ENCODE data around the gene SEMA6B.

The SEMA6B gene

DNA sequence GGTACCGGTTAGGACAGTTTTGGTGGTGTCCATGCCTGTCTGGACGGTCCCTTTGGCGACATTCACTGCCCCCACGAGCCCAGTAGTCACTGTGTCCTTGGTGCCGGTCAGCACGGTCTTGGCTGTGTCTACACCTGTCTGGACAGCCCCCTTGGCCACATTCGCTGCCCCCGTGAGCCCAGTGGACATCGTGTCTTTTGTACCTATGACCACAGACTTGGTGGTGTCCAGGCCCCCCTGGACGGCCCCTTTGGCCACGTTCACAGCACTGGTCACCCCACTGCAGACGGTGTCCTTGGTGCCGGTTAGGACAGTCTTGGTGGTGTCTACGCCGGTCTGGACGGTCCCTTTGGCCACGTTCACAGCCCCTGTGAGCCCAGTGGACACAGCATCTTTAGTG lies 47.4 kb downstream of the SEMA6B start:
- no peak overlapping the region for H3K4me3 Mint-ChIP-seq
- H3K27ac Mint-ChIP-seq, result no peak overlapping the region
- ATAC-seq (ENCODE audit: low read depth) (no peak), DNase-seq (ENCODE audit: low spot score in 2 of 2) (no peak)
- H3K27me3 Mint-ChIP-seq, result peaks cover under 1% of the 10 kb centered on the region
- H3K9me3 Mint-ChIP-seq, result no peaks in the 10 kb centered on the region
- no peaks in the 10 kb centered on the region for H3K4me1 Mint-ChIP-seq
- H3K36me3 Mint-ChIP-seq, result no peaks in the 10 kb centered on the region

DNA sequence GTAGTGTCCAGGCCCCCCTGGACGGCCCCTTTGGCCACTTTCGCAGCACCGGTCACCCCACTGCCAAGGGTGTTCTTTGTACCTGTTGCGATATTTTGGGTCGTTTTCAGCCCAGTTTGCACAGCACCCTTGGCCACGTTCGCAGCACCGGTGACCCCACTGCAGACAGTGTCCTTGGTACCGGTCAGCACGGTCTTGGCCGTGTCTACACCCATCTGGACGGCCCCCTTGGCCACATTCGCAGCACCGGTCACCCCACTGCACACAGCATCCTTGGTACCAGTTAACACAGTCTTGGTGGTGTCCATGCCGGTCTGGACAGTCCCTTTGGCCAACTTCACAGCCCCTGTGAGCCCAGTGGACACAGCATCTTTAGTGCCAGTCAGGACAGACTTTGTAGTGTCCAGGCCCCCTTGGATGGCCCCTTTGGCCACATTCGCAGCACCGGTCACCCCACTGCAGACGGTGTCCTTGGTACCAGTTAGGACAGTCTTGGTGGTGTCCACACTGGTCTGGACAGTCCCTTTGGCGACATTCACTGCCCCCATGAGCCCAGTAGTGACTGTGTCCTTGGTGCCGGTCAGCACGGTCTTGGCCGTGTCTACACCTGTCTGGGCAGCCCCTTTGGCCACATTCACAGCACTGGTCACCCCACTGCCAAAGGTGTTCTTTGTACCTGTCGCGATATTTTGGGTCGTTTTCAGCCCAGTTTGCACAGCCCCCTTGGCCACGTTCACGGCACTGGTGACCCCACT lies 48.0 kb downstream of the SEMA6B start:
- DNase-seq (ENCODE audit: low spot score in 2 of 2) (no peak), ATAC-seq (ENCODE audit: low read depth) (no peak)
- Mint-ChIP-seq H3K4me1 (no peaks in the 10 kb centered on the region), H3K27ac (no peak overlapping the region), H3K27me3 (no peaks in the 10 kb centered on the region), H3K4me3 (no peak overlapping the region), H3K36me3 (no peaks in the 10 kb centered on the region), H3K9me3 (no peaks in the 10 kb centered on the region)

DNA sequence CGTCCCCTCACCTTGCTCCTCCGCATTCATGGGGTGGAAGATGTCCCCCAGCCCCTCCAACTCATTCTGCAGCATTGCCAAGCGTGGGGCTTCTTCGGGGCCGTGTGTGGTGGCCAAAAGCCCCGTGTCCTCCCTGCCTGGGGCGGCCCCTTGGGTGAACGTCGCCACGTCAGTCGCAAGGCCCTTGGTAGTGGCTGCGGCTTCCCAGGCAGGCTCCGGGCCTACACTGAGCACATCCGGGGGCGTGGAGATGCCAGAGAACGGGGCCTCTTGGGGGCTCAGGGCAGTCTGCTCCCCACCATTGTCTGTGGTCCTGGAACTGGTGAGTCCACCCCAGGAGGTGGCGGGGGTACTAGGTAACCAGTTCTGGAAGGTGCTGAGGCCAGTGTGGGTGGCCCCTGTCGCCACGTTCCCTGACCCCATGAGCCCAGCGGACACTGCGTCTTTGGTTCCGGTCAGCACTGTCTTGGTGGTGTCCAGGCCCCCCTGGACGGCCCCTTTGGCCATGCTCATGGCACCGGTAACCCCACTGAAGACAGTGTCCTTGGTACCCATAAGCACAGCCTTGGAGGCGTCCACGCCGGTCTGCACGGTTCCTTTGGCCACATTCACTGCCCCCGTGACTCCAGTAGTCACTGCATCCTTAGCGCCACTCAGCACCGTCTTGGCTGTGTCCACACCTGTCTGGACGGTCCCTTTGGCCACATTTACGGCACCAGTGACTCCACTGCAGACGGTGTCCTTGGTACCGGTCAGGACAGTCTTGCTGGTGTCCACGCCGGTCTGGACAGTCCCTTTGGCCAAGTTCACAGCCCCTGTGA lies 48.8 kb downstream of the SEMA6B start:
- Mint-ChIP-seq H3K9me3 (peaks cover 2% of the 10 kb centered on the region), H3K4me1 (peaks cover 3% of the 10 kb centered on the region), H3K27me3 (no peaks in the 10 kb centered on the region), H3K4me3 (no peak overlapping the region), H3K27ac (no peak overlapping the region), H3K36me3 (peaks cover 7% of the 10 kb centered on the region)
- no peak for ATAC-seq (ENCODE audit: low read depth)
- DNase-seq (ENCODE audit: low spot score in 2 of 2), result no peak

DNA sequence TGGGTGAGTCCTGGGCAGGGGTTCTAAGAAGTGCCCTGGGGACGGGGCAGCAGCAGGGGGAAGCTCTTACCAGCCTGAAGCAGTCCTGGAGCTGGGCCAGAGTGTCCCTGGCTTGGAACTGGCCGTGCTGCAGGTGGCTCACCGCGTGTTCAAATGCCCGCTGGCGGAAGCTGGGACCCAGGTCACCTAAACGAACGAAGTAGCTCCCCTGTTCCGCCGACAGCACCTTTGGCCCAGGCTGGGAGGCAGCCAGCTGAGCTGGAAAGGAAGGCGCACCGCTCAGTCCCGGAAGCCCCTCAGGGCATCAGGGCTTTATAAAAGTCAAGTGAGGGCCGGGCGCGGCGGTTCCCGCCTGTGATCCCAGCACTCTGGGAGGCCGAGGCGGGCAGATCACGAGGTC lies 50.8 kb downstream of the SEMA6B start:
- Mint-ChIP-seq H3K4me1 (peaks cover 3% of the 10 kb centered on the region), H3K36me3 (peaks cover 12% of the 10 kb centered on the region), H3K9me3 (peaks cover 2% of the 10 kb centered on the region), H3K27me3 (no peaks in the 10 kb centered on the region), H3K27ac (no peak overlapping the region), H3K4me3 (no peak overlapping the region)
- ATAC-seq (ENCODE audit: low read depth), result no peak
- DNase-seq (ENCODE audit: low spot score in 2 of 2), result no peak

DNA sequence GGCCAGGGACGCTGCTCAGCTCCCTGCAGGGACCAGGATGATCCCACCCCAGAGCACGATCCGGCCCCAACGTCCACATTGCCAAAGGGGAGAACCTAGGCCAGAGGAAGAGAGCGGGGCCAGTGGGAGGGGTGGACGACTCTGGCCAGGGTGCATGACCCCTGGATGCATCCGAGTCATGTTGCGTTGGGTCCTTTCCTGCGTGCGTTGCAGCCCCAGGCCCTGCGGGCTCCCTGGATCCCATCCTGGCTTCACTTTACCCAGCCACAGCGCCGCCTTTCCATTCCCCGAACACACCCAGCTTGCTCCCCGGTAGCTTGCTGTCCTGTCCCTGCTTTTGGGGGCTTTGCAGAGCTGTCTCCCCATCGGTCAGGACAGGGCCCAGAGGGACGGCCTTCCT lies 51.7 kb downstream of the SEMA6B start:
- Mint-ChIP-seq H3K9me3 (peaks cover 2% of the 10 kb centered on the region), H3K4me3 (no peak overlapping the region), H3K27me3 (no peaks in the 10 kb centered on the region), H3K36me3 (peaks cover 12% of the 10 kb centered on the region), H3K4me1 (peaks cover 3% of the 10 kb centered on the region), H3K27ac (no peak overlapping the region)
- ATAC-seq (ENCODE audit: low read depth) (no peak), DNase-seq (ENCODE audit: low spot score in 2 of 2) (no peak)

DNA sequence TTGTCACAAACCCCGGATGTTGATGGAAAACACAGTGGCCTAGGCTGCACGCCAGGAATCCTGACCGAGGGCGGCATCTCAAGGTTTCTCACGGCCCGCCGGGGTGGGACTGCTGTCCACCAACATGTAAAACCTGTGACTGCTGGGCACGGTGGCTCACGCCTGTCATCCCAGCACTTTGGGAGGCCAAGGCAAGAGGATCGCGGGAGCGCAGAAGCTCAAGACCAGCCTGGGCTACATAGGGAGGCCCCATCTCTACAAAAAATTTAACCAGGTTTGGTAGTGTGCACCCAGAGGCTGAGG lies 52.4 kb downstream of the SEMA6B start:
- H3K36me3 Mint-ChIP-seq, result peaks cover 12% of the 10 kb centered on the region
- H3K27ac Mint-ChIP-seq, result no peak overlapping the region
- ATAC-seq (ENCODE audit: low read depth), result no peak
- H3K9me3 Mint-ChIP-seq, result peaks cover 2% of the 10 kb centered on the region
- H3K27me3 Mint-ChIP-seq, result no peaks in the 10 kb centered on the region
- no peak for DNase-seq (ENCODE audit: low spot score in 2 of 2)
- peaks cover 3% of the 10 kb centered on the region for H3K4me1 Mint-ChIP-seq
- H3K4me3 Mint-ChIP-seq, result no peak overlapping the region

DNA sequence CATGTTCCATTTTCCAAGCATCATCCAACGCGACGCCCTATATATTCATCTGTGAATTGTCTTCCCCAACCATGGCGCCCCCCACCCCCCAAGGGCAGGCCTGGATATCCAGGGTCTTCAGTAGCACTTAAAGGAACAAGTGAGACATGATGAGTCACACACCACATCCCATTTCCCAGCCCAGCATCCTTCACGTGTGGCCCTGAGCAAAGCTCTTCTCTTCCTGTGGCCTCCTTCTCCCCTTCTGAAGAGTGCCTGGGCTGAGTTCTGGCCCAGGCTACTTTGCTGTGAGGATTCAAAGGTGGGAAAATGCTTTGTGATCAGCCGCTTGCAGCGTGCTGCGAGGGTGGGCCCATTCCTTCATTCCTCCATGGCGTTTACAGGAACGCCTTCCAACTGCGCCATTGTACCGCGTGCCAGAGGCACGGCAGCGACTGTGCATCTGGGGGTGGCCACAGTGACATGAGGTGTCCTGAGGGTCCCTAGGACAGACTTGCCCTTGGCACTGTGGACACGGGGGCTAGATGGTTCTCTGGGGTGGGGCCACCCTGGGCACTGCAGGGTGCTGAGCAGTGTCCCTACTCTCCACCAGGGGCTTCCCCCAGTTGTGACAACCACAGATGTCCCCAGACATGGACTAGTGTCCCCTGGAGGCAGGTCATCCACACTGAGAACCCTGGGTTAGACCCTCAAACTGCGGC lies 52.9 kb downstream of the SEMA6B start:
- Mint-ChIP-seq H3K36me3 (peaks cover 12% of the 10 kb centered on the region), H3K9me3 (peaks cover 2% of the 10 kb centered on the region), H3K4me1 (peaks cover 3% of the 10 kb centered on the region), H3K4me3 (no peak overlapping the region), H3K27ac (no peak overlapping the region), H3K27me3 (no peaks in the 10 kb centered on the region)
- ATAC-seq (ENCODE audit: low read depth) (no peak), DNase-seq (ENCODE audit: low spot score in 2 of 2) (no peak)

DNA sequence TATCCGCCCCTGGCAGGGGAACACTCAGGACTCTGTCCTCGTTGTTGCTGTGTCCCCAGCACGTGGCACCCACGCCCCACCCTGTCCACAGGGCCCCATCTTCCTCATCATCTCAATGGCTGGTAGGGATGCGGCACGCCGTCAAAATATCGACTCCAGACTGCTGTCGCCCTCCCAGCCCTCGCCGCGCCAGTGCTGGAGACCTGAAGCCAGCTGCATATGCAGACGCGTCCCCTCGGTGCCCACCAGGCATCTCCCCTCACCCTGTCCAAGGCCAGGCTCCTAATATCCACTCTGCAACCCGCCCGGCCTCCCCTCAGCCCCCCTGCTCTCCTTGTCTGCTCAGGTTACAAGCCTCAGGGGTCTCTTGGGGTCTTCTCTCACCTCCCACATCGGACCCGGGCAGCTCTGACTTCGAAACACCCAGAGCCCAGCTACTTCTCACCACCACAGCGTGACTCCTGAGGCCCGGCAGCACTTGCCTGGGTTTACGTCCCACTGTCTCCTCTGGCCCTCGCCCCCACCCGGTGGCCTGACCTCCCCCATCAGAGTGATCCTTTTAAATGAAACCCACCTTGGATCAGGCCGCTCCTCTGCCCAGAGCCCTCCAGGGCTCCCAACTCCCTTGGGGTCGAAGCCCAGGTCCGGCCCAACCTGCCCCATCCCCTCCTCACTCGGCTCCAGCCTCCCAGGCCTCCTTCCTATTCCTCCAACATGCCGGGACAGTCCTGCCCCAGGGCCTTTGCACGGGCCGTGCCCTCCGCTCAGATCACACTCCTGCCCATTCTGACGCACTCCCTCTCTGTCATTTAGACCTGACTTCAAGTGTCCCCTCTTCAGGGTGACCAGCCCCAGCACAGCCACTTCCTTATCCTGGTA lies 53.7 kb downstream of the SEMA6B start:
- ATAC-seq (ENCODE audit: low read depth) (no peak), DNase-seq (ENCODE audit: low spot score in 2 of 2) (no peak)
- Mint-ChIP-seq H3K4me1 (peaks cover 3% of the 10 kb centered on the region), H3K9me3 (peaks cover 2% of the 10 kb centered on the region), H3K36me3 (peaks cover 12% of the 10 kb centered on the region), H3K27ac (no peak overlapping the region), H3K4me3 (no peak overlapping the region), H3K27me3 (no peaks in the 10 kb centered on the region)

DNA sequence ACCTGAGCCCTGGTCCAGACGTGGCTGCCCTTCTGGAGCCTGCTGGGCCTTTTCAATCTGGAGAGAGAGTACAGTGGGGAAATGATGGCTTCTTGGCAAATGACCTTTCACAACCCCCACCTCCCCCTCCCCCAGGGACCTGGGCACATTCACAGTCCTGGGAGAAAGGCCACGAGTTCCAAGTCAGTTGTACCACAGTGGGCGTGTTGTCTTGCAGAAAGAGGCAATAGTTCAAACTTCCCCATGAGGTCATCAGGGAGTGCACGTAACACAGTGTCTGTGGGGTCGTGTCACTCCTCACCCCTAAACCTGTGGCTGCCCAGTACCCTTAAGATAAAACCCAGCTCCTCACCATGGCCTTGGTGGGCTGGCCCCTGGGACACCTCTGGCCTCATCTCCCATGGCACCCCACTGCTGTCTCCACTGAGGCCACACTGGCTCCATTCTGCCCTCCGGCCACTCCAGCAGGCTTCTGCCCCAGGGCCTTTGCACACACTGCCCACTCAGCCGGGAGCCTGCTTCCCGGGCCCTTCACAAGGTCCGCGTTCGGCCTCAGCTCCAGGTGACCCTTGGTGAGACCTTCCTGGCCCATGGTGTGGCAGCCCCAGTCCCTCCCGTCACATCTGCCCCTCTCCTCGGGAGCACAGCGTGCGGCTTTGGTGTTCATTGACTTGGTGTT lies 54.5 kb downstream of the SEMA6B start:
- ATAC-seq (ENCODE audit: low read depth), result no peak
- DNase-seq (ENCODE audit: low spot score in 2 of 2), result no peak
- H3K36me3 Mint-ChIP-seq, result peaks cover 14% of the 10 kb centered on the region
- peaks cover 3% of the 10 kb centered on the region for H3K4me1 Mint-ChIP-seq
- no peak overlapping the region for H3K27ac Mint-ChIP-seq
- H3K27me3 Mint-ChIP-seq, result no peaks in the 10 kb centered on the region
- H3K9me3 Mint-ChIP-seq, result peaks cover 2% of the 10 kb centered on the region
- H3K4me3 Mint-ChIP-seq, result no peak overlapping the region

DNA sequence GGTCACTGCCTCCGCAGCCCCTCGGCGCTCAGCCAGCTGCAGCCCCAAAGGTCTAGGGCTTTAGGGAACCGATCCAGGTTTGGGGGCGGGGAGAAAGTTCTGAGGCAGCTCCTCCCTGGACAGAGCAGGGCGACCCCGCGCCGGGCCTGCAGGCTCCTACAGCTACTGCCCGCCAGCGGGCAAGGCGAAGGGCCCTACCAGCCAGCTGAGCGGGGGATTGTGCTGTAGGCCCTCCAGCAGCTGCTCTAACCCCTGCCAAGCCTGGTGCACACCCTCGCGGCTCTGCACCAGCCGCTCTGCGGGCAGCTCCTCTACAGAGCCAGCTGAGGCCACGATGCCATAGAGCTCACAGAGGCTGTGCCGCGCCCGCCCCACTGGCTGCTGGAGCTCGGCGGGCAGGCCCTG lies 55.2 kb downstream of the SEMA6B start:
- Mint-ChIP-seq H3K4me1 (peaks cover 3% of the 10 kb centered on the region), H3K4me3 (no peak overlapping the region)
- no peak for DNase-seq (ENCODE audit: low spot score in 2 of 2)

DNA sequence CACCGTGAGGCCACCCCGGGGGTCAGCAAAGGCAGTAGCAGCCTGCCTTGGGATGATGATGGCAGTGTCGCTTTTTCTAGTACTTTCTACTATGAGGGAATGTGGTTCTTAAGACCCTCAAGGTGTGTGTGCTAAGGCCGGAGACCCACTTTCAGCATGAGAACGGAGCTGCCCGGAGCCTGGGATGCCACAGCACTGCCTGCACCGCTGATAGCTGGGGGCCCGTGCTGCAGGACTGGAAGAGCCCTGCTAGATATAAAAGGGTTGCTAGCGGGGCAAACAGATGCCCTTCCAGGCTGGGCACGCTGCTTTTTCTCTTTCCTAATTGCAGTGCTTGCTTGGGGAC lies 55.7 kb downstream of the SEMA6B start:
- peaks cover 3% of the 10 kb centered on the region for H3K4me1 Mint-ChIP-seq
- no peak overlapping the region for H3K27ac Mint-ChIP-seq
- DNase-seq (ENCODE audit: low spot score in 2 of 2), result no peak
- no peak overlapping the region for H3K4me3 Mint-ChIP-seq
- H3K27me3 Mint-ChIP-seq, result no peaks in the 10 kb centered on the region
- peaks cover 20% of the 10 kb centered on the region for H3K36me3 Mint-ChIP-seq
- H3K9me3 Mint-ChIP-seq, result peaks cover 2% of the 10 kb centered on the region
- no peak for ATAC-seq (ENCODE audit: low read depth)

More for the DNA sequence above, 55.2 kb downstream of the SEMA6B start:
- peaks cover 2% of the 10 kb centered on the region for H3K9me3 Mint-ChIP-seq
- H3K27me3 Mint-ChIP-seq, result no peaks in the 10 kb centered on the region
- no peak overlapping the region for H3K27ac Mint-ChIP-seq
- ATAC-seq (ENCODE audit: low read depth), result no peak
- peaks cover 20% of the 10 kb centered on the region for H3K36me3 Mint-ChIP-seq

DNA sequence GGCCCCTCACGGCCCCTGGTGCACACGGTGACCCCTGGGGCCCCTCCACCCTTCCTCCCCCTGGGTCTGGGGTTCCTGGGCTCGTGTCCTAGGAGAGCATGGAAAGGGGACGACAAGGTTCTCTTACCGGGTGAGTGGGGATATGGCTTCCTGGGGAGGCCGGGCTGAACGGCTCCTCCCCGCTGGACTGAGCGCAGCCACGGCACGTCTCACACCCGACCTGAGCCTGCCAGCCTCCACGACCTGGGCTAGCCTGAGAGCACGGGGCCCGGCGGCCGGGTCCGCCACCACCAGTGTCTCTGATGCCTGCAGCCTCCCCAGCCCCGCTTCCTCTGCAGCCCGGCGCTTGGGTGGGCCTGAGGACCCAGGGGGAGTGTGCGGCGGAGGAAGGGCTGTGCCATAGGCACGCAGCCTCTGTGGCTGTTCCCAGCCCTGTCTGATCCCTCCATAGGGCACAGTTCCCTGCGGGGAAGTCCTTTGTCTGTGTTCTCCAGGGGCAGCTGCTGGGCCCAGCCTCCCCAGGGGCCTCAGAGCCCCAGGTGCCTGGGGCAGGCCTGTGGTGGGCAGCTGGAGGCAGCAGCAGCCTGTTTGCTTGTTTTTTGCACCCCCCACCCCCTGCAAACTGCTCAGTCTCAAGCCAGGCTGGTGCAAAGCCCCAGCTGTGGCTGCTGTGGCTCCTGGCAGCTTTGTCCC lies 56.2 kb downstream of the SEMA6B start:
- peaks cover 3% of the 10 kb centered on the region for H3K4me1 Mint-ChIP-seq
- peaks cover 2% of the 10 kb centered on the region for H3K9me3 Mint-ChIP-seq
- H3K27ac Mint-ChIP-seq, result no peak overlapping the region
- H3K27me3 Mint-ChIP-seq, result no peaks in the 10 kb centered on the region
- ATAC-seq (ENCODE audit: low read depth) (no peak), DNase-seq (ENCODE audit: low spot score in 2 of 2) (no peak)
- peaks cover 20% of the 10 kb centered on the region for H3K36me3 Mint-ChIP-seq
- no peak overlapping the region for H3K4me3 Mint-ChIP-seq

Data from memory B cell (primary cell).